GM18858 (cell line): ENCODE results near the gene PIP4K2A.

Experiments
- ATAC-seq: cut with Tn5 transposase; IDR thresholded peaks from one replicate; pipeline ENCODE4 v1.9.1; 2021; ENCODE audit not compliant: unreplicated experiment

PIP4K2A gene

DNA sequence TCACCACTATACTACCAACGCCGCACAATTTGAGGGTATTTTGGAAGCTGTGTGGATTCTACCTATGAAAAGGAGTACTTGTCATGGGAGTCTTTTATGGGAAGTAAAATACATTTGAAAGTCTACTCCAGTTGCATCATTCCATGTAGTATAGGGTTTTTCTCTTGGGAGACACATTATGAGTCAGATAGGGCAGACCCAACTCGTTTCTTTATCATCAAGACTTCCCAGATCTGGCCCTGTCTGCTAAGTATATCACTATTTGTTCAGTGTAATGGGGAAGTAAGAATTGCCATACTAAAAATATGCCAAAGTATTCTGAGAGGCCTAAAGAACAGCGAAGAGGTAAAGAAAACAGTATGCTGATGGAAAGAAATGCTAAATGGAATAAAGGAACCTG, 224.9 kb downstream of the PIP4K2A start:
- ATAC-seq = peak; percentile 41

DNA sequence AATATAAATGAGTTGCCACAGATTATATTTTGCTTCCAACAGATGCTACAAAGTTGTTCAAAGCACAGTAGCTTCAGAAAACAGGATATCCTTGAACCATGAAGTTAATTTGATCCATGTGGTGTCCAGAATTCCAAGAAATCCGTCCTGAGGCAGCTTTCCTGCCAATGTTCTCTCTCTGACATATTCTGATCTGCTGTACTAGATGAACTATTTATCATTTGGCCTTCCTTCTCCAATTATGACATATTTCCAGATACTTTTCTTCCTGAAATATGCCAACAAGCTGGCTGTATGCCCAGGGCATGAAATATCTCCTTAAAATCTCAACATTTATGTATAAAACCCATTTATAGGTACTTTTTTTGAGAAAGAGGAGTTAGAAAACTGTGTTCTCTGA, 227.9 kb downstream of the PIP4K2A start:
- no peak for ATAC-seq
